Colonic mucosa (tissue), 4 donors: ENCODE results near the gene HAO2. TPM values are rescaled to one million over a fixed set of nuclear protein-coding genes. Genes with fewer than 3 reads are reported as not detected.

Source experiments
- DNase-seq: peaks from one replicate; pipeline ENCODE4 v3.0.0-alpha.2; 2020
- H3K27ac ChIP-seq: fragments of 200-600 bp; one replicate; pipeline ENCODE4 v1.8.0; 2021
- H3K27me3 ChIP-seq: fragments of 200-600 bp; one replicate; pipeline ENCODE4 v1.8.0; 2021
- H3K36me3 ChIP-seq: fragments of 200-600 bp; one replicate; pipeline ENCODE4 v1.8.0; 2021
- H3K4me1 ChIP-seq: fragments of 200-600 bp; one replicate; pipeline ENCODE4 v1.8.0; 2021; ENCODE audit warnings: mild to moderate bottlenecking
- H3K4me3 ChIP-seq: fragments of 200-600 bp; one replicate; pipeline ENCODE4 v1.8.0; 2021
- H3K9ac ChIP-seq, 2 donors: one replicate each; pipeline ENCODE4 v1.7.0; 2013; ENCODE audit warnings: control low read depth in 2 of 2, low read depth in 2 of 2, low read length in 2 of 2
- H3K9me3 ChIP-seq: fragments of 200-600 bp; one replicate; pipeline ENCODE4 v1.8.0; 2021
- intact Hi-C: fragments of 100-400 bp; cut with DNase I; formaldehyde crosslinking; loops from one replicate; pipeline ENCODE4 v1.14.1; 2022
- total RNA-seq, 2 donors: library from RNA; stranded (reverse); fragmentation: NEBNext Ultra II Directional in 1 of 2; extraction: Animal tissue kit (Norgen Biotek cat#: 25700) in 1 of 2; gene quantifications; one replicate each; pipeline ENCODE4 v1.2.1, GENCODE V29; 2021
- TF ChIP-seq, protein P1 (sequence below): fragments of 200-600 bp; IDR thresholded peaks from one replicate; pipeline ENCODE4 v1.8.0; 2022; ENCODE audit warnings: antibody characterized with exemption, mild to moderate bottlenecking
- donor health status: healthy.
- donor health status: DM: no; HTN: no; CAD: no.
- donor health status: DM: no; HTN: no; CAD: no.

The HAO2 gene
- total RNA-seq, 2 donors from 2014 or later: not detected

- Histone ChIP-seq H3K4me1 (no peaks in the 10 kb centered on the region), H3K4me3 (no peak overlapping the region), H3K27me3 (no peaks in the 10 kb centered on the region), H3K9ac (no peak overlapping the region), H3K27ac (no peak overlapping the region), H3K9me3 (no peaks in the 10 kb centered on the region), H3K36me3 (no peaks in the 10 kb centered on the region)
- no peak for DNase-seq
- TF ChIP-seq, protein P1, sequence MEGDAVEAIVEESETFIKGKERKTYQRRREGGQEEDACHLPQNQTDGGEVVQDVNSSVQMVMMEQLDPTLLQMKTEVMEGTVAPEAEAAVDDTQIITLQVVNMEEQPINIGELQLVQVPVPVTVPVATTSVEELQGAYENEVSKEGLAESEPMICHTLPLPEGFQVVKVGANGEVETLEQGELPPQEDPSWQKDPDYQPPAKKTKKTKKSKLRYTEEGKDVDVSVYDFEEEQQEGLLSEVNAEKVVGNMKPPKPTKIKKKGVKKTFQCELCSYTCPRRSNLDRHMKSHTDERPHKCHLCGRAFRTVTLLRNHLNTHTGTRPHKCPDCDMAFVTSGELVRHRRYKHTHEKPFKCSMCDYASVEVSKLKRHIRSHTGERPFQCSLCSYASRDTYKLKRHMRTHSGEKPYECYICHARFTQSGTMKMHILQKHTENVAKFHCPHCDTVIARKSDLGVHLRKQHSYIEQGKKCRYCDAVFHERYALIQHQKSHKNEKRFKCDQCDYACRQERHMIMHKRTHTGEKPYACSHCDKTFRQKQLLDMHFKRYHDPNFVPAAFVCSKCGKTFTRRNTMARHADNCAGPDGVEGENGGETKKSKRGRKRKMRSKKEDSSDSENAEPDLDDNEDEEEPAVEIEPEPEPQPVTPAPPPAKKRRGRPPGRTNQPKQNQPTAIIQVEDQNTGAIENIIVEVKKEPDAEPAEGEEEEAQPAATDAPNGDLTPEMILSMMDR: no peak
- intact Hi-C loops: no loop called here
Measured at GRCh38 chr1:119409731-119410130, 41.1 kb downstream of the HAO2 start.

GRCh38 chr1:119410961-119411360 lies 42.4 kb downstream of the HAO2 start:
- Histone ChIP-seq H3K27me3 (no peaks in the 10 kb centered on the region), H3K36me3 (no peaks in the 10 kb centered on the region), H3K4me3 (no peak overlapping the region), H3K4me1 (no peaks in the 10 kb centered on the region), H3K9me3 (no peaks in the 10 kb centered on the region), H3K9ac (no peak overlapping the region), H3K27ac (no peak overlapping the region)
- DNase-seq: no peak
- intact Hi-C loops: no loop called here
- TF ChIP-seq, protein P1: no peak

GRCh38 chr1:119414950-119415349 lies 46.4 kb downstream of the HAO2 start, which contains the start of gene HSD3B2:
HSD3B2 (plus strand) TSS chr1:119415150; CDS start chr1:119415420, 270 bp downstream.
- Histone ChIP-seq H3K4me3 (no peak within 1 kb of the TSS), H3K27me3 (no peaks in the 10 kb centered on the region), H3K9me3 (no peaks in the 10 kb centered on the region), H3K4me1 (no peaks in the 10 kb centered on the region), H3K36me3 (no peaks in the 10 kb centered on the region), H3K27ac (no peak within 1 kb of the TSS), H3K9ac (no peak within 1 kb of the TSS)
- intact Hi-C loops: no loop called here
- no peak for DNase-seq
- TF ChIP-seq, protein P1: no peak

GRCh38 chr1:119416006-119416640 lies 47.5 kb downstream of the HAO2 start:
- no peak for DNase-seq
- intact Hi-C loops: no loop called here
- H3K36me3 ChIP-seq: no peaks in the 10 kb centered on the region
- no peak overlapping the region for H3K9ac ChIP-seq
- no peaks in the 10 kb centered on the region for H3K9me3 ChIP-seq
- H3K4me3 ChIP-seq: no peak overlapping the region
- no peak overlapping the region for H3K27ac ChIP-seq
- H3K27me3 ChIP-seq: no peaks in the 10 kb centered on the region
- H3K4me1 ChIP-seq: no peaks in the 10 kb centered on the region
- TF ChIP-seq, protein P1: no peak

- Histone ChIP-seq H3K9me3 (no peaks in the 10 kb centered on the region), H3K4me1 (no peaks in the 10 kb centered on the region), H3K9ac (no peak overlapping the region), H3K36me3 (no peaks in the 10 kb centered on the region), H3K27ac (no peak overlapping the region), H3K4me3 (no peak overlapping the region), H3K27me3 (no peaks in the 10 kb centered on the region)
- intact Hi-C loops: no loop called here
- TF ChIP-seq, protein P1: no peak
- DNase-seq: no peak
Measured at GRCh38 chr1:119419109-119419508, 50.5 kb downstream of the HAO2 start.
